ENCODE data around the gene TARBP2. TPM values are rescaled to one million over a fixed set of nuclear protein-coding genes. Genes with fewer than 3 reads are reported as not detected.
A peak's percentile ranks its signal among the peaks of the same experiment; 100 is the strongest.

The TARBP2 gene, protein sequence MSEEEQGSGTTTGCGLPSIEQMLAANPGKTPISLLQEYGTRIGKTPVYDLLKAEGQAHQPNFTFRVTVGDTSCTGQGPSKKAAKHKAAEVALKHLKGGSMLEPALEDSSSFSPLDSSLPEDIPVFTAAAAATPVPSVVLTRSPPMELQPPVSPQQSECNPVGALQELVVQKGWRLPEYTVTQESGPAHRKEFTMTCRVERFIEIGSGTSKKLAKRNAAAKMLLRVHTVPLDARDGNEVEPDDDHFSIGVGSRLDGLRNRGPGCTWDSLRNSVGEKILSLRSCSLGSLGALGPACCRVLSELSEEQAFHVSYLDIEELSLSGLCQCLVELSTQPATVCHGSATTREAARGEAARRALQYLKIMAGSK
- total RNA-seq, result 33.1 and 36.1 TPM in 2 replicates

DNA sequence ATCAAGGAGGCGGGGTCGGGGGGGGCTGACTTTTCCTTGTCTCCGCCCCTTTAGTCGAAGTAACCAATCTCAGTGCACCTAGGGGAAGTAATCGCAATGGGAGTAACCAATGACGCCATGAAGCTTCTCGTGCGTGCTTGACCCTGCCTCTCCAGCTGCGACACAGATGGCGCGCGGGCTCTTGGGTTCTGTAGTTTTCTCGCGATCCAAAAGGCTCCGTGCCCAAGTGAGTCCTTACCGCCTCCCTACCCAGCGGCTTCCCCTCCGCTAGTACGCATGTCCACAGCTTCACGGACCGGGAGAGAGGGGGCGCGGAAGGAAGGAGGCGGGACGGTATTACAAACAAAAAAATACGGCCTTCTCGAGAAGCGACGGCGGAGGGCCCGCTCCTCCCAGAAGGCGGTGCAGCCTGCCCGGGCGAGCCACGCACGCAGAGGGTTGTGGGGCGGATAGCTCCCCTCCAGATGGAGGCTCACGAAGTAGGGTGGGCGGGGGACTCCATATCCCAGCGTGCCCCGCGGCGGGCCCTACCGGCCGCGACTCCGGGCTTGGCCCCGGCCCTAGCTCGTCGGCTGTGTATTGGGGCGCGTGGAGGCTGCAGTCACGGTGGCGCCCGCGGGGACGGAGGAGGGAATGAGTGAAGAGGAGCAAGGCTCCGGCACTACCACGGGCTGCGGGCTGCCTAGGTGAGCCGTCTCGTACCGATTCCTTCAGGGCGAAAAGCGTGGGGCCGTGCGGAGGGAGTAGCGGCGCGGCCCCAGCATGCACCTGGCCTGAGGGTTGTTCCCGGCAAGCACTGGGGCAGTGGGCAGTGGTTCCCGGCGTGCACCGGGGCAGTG, at the start of gene TARBP2:
Gene TARBP2, plus strand, starts transcription at position 508 of the 839 bp plus-strand sequence. Its CDS starts 126 bp downstream, at position 634.
- peak; percentile 100 for DNase-seq (ENCODE audit: low read depth in 2 of 2)

DNA sequence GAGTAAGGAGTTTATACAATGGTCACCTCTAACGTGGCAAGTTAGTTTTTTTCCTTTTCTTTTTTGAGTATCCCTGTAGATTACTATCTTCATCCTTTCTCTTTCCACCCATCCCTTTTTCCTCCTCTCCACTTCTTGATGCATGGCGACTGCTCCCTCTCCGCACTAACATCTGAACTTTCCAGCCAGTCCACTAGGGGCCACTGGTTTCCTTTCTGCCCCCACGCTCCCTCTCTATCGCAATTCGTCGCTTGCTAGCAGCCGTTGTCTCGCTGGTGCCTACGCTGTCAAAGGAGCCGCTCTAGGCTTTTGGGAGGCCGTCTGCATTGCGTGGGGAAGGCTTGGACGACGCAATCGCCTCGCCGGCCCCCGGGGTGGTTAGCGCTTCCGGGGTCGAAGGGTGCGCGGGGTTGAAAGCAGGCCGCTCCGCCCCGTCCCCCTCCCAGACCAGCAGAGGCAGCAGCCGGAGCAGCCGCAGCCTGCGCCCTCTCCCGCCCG, 49.4 kb upstream of the TARBP2 start, which contains the start of gene PCBP2:
Gene PCBP2, plus strand, starts transcription at position 442 of the 498 bp plus-strand sequence. CDS start 2,699 bp downstream, outside the sequence.
- peak; percentile 100 for DNase-seq (ENCODE audit: low read depth in 2 of 2)

DNA sequence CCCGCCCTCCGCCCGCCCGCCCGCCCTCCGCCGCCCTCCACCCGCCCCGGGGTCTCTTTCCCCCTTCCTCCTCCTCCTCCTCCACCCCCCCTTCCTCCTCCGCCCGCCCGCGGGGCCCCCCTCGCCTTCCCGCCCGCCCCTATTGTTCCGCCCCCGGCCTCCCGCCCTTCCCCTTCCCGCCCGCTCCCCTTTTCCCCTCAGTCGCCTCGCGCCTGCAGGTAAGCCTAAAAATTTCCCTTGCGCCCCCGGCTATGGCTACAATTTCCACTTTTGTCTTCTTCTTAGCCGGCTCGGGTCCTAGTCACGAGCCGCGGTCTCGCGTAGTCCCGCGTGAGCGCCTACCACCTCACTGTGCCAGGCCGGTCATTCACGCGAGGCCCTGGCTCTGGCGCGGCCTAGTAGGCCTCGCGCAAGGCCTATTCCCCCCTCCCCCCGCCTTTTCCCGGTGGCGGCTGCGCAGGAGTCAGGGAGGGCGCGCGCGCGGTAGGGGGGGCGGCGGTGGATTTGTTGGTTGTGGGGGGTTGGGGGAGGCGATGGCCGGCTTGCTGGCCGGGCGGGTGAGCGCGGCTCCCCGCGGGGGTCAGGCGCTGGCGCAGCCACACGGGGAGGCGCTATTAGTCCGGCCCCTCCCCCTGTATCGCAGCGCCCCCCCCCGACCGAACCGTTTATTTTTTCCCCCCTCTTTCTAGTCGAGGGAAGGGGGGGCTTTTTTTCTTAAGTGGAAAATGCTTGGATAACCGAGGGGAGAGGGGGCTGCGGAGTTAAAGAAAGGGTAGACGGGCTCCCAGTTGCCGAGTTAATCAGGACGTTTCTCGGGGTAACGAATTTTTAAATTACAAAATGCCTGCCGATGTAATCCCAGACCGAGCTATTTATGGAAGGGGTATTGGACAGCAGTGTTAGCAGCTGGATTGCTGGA, 48.7 kb upstream of the TARBP2 start:
- DNase-seq (ENCODE audit: low read depth in 2 of 2), result peak; percentile 96

DNA sequence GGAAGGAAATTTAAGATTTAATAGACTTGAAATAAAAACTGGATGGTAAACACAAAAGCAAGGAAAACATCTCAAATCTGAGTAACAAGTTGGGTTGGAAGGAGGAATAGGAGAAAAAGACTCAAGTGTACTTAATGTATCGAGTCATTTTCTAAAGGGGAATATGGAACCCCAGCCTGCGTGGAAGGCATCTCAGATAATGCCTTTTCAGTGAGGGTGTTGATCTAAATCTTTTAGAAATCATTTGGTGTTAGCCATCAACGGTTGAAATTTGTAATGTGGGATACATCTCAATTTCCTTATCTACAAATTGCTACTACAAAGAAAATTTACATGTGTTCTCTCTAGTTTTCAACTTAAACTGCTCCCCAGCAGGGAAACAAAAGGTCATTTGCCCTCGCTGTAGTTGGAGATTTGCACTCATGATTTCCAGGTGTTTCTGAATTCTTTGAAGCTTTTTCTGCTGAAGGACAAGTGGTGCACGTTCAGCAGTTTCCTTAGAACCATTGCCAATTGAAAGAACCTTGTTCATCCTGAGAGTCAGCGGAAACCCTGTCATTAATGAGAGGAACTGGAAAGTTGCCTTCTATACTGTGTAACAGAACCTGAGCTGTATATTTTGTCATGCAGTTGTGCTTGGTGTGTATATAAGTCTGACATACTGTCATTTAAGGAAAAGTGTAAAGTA, 47.0 kb upstream of the TARBP2 start:
- DNase-seq (ENCODE audit: low read depth in 2 of 2), result peak; percentile 15 to 40

DNA sequence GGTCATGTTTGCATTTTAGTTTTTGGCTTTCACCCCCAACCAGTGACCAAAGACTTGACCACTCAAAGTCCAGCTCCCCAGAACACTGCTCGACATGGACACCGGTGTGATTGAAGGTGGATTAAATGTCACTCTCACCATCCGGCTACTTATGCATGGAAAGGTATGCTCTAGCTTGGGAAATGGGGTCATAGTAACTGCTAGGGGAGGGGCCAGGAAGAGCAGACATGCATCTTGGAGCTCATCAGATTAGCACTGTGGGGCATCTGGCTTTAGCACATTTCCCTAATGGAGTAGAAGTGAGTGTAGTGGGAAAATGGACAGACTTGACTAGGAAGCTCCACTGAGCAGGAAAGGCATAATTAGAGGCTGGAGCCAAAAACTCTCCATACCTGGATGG, 46.4 kb upstream of the TARBP2 start:
- no peak for DNase-seq (ENCODE audit: low read depth in 2 of 2)

DNA sequence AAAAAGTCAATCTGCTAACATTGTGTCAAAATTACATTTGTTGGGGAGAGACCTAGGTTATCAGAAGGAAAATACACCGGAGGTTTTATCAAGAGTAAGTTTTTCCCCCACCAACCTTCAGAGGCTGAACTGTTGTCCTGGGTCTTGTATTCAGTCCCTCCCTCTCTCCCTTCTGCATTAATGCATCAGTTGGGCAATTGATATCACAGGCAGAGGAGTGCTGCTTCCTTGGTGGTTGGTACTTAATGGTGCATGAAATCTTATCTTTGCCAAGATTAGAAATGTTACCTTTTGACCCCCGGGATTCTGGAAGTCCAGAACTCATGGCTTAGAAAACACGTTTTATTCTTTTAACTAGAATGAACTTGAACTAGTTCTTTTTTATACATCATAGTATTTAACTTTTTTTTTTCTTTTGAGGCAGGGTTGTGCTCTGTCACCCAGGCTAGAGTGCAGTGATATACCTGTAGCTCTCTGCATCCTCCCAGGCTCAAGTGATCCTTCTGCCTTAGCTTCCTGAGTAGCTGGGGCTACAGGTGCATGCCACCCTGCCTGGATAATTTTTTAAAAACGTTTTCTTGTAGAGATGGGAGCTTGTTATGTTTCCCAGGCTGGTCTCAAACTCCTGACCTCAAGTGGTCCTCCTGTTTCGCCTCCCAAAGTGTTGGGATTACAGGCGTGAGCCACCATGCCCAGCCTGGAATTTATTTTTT, 44.3 kb upstream of the TARBP2 start:
- no peak for DNase-seq (ENCODE audit: low read depth in 2 of 2)

DNA sequence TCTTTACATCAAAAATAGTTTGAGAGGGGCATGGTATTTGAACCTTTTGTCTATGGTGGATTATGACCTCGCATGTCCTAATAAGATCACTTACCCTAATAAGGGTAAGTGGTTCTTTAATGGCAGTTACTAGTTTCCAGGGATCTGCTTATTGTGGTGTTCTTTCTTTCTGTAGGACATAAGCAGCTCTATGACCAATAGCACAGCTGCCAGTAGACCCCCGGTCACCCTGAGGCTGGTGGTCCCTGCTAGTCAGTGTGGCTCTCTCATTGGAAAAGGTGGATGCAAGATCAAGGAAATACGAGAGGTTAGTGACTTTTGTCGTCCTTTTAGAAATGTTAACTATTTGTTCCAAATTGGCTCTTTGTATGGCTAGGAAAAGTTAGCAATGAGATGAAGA, 42.0 kb upstream of the TARBP2 start:
- DNase-seq (ENCODE audit: low read depth in 2 of 2), result no peak

DNA sequence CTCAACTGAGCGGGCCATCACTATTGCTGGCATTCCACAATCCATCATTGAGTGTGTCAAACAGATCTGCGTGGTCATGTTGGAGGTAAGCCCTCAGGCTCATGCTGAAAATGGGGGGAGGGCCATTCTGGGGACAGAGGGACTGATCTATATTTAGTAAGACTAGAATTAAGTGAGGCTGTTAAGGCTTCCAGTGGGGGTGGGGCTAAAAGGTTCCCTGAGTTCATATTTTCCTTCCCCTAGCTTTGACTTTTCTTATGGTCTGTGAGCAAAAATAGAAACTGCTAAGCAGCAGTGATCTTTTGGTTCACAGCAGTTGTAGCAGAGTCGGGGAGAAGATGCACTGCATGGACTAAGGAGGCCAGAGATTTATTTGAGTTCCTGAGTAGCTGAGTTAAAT, 40.0 kb upstream of the TARBP2 start:
- DNase-seq (ENCODE audit: low read depth in 2 of 2), result no peak

DNA sequence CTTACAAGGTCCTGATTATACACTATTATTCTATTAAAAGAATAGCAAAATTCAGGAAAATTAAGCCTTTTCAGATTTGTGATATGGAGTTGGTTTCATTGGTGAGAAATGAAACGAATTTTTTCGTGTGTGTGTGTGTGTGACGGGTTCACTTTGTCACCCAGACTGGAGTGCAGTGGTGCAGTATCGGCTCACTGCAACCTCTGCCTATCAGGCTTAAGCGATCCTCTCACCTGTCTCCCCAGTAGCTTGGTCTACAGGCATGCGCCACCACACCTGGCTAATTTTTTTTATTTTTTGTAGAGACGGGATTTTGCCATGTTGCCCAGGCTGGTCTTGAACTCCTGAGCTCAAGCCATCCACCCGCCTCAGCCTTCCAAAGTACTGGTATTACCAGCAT, 39.5 kb upstream of the TARBP2 start:
- no peak for DNase-seq (ENCODE audit: low read depth in 2 of 2)

DNA sequence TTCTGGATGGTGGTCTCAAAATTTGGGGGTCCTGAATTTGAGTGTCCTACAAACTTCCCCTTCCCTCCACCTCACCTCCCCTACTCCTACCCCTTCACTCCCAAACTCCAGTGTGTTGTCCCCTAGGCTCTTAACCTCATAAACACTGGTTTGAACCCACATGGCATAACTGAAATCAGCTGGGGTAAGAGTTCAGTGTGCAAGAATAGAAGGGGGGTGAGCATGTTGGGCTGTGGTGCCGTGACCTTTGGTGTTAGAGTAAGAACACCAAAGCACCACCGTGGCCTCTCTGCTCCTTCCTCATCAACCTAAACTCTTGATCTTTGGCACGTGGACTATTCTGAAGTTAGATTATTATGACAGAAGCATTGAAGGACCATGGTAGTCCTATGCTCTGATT, 38.1 kb upstream of the TARBP2 start:
- no peak for DNase-seq (ENCODE audit: low read depth in 2 of 2)

DNA sequence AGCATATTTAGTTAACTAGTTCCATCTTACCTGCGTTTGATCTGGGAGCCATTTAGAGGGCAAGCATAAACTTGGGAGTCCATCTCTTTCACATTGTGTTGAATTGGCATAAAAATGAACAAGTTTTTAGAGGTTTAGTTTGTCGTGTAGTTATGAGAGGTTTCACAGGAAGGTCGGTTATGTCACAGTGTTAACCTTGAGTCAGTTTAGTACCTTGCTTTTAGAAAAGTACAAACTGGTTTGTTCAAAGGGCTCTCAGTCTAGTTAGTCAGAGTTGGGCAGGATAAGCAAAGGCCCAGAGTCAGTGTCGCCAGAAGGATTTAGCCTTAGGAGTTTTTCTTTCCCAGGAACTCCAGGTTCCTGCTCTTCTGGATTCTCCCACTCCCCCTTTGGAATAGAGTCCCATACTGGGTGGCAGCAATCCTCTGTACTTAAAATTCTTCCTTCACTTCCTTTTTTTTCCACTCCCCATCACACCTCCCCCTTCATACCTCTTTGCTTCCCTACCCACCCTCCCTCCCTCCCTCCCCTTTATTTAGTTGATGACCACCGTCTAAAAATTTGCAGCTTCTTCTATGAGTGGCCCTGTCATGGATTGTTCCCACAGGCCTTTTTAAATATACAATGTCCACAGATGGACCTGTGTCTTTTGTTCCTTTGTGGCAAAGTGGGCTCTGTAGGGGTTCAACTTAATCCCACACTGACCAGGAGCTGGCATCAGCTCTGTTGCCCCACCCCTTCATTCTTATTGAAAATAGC, 37.1 kb upstream of the TARBP2 start:
- DNase-seq (ENCODE audit: low read depth in 2 of 2), result no peak

DNA sequence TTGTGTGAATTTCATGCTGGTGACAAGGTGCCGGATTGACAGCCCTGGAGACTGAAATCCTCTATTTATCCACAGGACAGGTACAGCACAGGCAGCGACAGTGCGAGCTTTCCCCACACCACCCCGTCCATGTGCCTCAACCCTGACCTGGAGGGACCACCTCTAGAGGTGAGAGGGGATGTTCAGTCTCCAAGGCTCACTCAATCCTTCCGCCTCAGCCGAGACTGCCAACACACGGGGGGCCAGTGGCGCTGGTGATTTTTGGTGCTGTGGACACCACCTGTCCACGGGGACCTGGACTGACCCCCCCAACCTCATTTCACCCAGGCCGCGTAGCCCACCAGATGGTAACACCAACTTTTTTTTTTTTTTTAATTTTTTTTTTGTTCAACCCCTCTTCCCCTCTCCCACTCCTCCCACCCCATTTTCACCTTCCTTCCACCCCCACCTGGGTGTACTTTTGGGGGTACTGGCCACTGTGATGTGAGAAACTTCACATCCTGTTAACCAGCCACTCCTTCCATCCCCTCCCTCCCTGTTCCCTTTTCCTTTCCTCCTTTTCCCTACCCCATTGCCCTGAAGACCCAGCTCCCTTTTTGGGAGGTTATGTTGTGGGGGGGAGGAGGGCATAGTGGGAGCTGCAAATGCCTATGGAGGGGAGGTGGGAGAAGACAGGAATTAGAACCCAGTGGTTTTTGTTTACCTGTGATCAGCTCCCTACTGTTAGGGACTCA, 36.2 kb upstream of the TARBP2 start:
- no peak for DNase-seq (ENCODE audit: low read depth in 2 of 2)

DNA sequence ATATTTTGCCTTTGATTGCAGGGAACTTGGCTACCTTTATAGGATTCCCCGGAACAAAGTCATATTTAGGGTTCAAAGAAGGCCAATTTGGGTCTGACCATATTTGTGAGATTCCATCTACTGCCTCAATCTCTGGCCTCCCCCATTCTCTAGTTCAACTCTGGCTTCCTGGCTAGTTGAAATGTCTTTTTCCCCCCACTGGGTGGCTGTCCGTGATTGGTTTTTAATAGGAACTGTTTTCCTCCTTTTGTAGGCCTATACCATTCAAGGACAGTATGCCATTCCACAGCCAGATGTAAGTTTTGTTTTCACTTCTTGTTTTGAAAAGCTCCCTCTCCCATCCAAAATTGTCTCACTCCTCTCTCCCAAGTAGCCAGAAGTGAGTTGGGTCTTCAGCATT, 35.4 kb upstream of the TARBP2 start:
- no peak for DNase-seq (ENCODE audit: low read depth in 2 of 2)

DNA sequence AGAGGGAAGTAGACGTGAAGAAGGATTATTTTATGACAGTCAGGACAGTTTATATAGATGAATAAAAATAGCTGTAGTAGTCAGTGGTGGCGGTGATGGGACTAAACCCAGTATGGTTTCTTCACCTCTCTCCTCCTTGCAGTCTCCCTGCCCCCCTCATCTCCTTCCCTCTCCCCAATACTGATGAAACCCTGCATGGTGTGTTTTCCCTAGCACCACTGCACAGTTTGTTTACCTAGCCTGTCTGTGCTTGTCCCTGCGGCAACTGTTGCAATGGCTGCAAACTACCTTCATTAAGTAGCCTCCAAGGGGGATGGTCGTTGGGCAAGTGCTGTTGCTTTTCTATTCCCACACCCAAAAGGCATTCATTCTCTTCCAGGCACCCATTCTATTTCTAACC, 34.4 kb upstream of the TARBP2 start:
- no peak for DNase-seq (ENCODE audit: low read depth in 2 of 2)

DNA sequence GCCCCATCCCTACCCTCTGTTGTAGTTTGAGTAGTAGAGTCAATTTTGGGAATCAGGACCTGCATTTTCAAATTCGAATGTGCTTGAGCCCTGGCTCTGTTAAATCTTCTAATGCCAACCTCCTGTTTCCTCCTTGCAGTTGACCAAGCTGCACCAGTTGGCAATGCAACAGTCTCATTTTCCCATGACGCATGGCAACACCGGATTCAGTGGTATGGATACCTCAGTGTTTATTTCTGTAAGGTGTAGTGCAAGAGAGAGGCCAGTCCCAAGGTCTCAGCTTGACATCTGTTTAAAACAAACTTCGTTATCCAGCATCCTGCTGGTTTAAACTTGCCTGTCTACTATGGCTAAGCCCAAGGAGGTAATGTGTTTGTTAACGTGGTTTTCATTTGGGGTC, 34.0 kb upstream of the TARBP2 start:
- no peak for DNase-seq (ENCODE audit: low read depth in 2 of 2)

DNA sequence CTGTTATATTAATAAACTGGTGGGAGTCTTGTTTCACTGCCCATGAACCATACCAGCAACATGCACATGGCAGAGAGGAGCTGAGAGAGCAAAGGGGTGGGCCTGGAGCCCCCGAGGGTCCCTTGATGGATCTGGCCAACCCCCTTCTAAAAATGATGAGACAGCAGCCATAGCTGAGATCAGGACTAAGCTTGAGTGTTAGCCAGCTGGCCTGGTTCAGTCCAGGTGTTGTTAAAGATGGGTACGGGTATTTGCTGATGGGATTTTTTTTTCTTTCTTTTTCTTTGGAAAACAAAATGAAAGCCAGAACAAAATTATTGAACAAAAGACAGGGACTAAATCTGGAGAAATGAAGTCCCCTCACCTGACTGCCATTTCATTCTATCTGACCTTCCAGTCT, 33.2 kb upstream of the TARBP2 start:
- DNase-seq (ENCODE audit: low read depth in 2 of 2), result no peak

DNA sequence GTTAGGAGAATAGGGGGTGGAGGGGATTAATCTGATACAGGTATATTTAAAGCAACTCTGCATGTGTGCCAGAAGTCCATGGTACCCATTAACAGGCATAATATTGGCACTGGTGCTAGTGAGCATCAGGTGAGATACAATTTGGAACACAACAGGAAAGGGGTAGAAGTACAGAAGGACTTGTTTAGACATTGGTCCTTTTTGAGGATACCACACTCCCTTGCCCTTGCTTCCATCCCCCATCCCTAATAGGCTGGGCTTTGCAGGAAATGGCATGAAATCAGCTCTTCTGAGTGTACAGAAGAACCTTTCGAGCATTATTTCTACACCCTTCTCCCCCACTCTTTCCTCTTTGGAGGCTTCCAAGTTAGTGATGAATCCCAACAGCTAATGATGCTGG, 32.8 kb upstream of the TARBP2 start:
- no peak for DNase-seq (ENCODE audit: low read depth in 2 of 2)

DNA sequence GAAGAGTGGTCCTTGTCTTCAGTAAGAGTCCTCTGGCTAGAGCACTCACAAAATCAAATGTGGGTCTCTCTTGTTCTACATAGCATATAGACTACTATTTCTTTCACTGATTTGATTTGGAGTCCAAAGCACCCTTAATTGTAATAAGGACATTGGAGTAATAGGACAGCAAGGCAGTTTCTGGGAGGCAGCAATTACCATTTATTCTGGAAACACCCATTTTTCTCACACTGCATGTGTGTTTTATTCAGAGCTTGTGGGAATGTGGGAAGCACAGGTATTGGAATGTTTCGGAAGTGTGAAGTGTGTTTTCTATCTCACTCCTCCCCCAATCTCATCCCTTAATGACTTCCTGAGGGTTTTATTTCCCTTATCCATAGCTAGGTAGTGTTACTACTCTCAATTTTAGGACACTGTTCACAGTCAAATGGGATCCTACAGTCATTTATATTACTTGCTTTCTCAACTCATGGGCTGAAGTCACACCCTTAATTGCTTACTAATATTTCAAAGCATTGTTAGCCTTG, 29.0 kb upstream of the TARBP2 start:
- no peak for DNase-seq (ENCODE audit: low read depth in 2 of 2)
